GM12892 (cell line): ENCODE data around the gene MED22.

Source experiments
- POLR2A ChIP-seq: IDR thresholded peaks from 2 replicates; pipeline ENCODE4 v1.6.1; 2011; ENCODE audit warnings: low read depth, low read length, control low read depth
- POLR2AphosphoS5 ChIP-seq: IDR thresholded peaks from 2 replicates; pipeline ENCODE4 v1.6.1; 2011; ENCODE audit warnings: low read depth, low read length, control low read depth
- TAF1 ChIP-seq: IDR thresholded peaks from 2 replicates; pipeline ENCODE4 v1.6.1; 2011; ENCODE audit warnings: low read depth, mild to moderate bottlenecking, control low read depth, low read length, borderline replicate concordance

- TF ChIP-seq POLR2AphosphoS5, result no peak
- TF ChIP-seq POLR2A, result no peak
- TF ChIP-seq TAF1, result no peak
Observed at GRCh38 chr9:133344979-133345378, 3.0 kb downstream of the MED22 start.
